IMR-90 (cell line): Measurements from ENCODE around the gene GCNA.

Source experiments
- BHLHE40 ChIP-seq: fragments of 150-350 bp; IDR thresholded peaks from 2 replicates; pipeline ENCODE4 v1.6.1; 2016; ENCODE audit warnings: mild to moderate bottlenecking, low read depth, low read length
- CEBPB ChIP-seq: IDR thresholded peaks from 2 replicates; pipeline ENCODE4 v1.6.1; 2012; ENCODE audit warnings: low read depth, low read length, improper control_type of control experiment
- CHD1 ChIP-seq: IDR thresholded peaks from 2 replicates; pipeline ENCODE4 v1.6.1; 2012; ENCODE audit warnings: low read depth, low read length, improper control_type of control experiment
- MAFK ChIP-seq: IDR thresholded peaks from 2 replicates; pipeline ENCODE4 v1.6.1; 2012; ENCODE audit warnings: low read depth, low read length, improper control_type of control experiment
- MXI1 ChIP-seq: IDR thresholded peaks from 2 replicates; pipeline ENCODE4 v1.6.1; 2012; ENCODE audit warnings: low read depth, mild to moderate bottlenecking, low read length, moderate library complexity, borderline replicate concordance
- NFE2L2 ChIP-seq: fragments of 150-350 bp; IDR thresholded peaks from 2 replicates; pipeline ENCODE4 v1.6.1; 2016; ENCODE audit warnings: low read depth, mild to moderate bottlenecking, low read length
- POLR2A ChIP-seq: IDR thresholded peaks from 2 replicates; pipeline ENCODE4 v1.6.1; 2012; ENCODE audit warnings: mild to moderate bottlenecking, low read depth, low read length
- RAD21 ChIP-seq: IDR thresholded peaks from 2 replicates; pipeline ENCODE4 v1.6.1; 2012; ENCODE audit warnings: low read length, improper control_type of control experiment
- RFX5 ChIP-seq: IDR thresholded peaks from 2 replicates; pipeline ENCODE4 v1.8.0; 2012; ENCODE audit warnings: low read depth, mild to moderate bottlenecking, low read length, moderate library complexity
- SMC3 ChIP-seq: fragments of 150-350 bp; IDR thresholded peaks from 2 replicates; pipeline ENCODE4 v1.6.1; 2016; ENCODE audit warnings: low read depth, mild to moderate bottlenecking, antibody characterized with exemption, low read length, moderate library complexity
- TF ChIP-seq, protein P1 (sequence below): conservative IDR thresholded peaks from 2 replicates; pipeline ENCODE4 v1.5.1; 2012; ENCODE audit warnings: mild to moderate bottlenecking, low read depth, low read length, improper control_type of control experiment
- TF ChIP-seq, protein P2 (sequence below): fragments of 150-350 bp; IDR thresholded peaks from 2 replicates; pipeline ENCODE4 v1.6.1; 2017; ENCODE audit warnings: mild to moderate bottlenecking, antibody characterized with exemption, low read length, low read depth

DNA sequence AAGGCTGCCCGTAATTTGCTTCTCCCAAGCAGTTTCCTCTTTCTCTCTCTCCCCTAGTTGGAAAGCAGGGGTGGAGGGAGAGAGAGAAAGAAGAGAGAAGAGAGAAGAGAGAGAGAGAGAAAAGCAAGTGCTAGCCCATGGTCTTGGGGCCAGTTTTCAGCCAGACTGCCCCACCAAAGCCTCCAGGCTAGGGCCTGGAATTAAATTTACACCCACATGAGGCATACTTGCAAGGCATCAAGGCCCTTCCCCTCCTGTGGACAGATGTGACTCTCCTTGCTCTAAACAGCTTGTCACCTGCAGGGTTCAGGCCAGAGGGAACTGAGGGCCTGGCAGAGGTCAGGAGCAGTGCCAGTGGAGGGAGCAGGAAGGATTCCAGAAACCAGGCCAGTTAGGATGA lies 41.7 kb downstream of the GCNA start:
- TF ChIP-seq, protein P1, sequence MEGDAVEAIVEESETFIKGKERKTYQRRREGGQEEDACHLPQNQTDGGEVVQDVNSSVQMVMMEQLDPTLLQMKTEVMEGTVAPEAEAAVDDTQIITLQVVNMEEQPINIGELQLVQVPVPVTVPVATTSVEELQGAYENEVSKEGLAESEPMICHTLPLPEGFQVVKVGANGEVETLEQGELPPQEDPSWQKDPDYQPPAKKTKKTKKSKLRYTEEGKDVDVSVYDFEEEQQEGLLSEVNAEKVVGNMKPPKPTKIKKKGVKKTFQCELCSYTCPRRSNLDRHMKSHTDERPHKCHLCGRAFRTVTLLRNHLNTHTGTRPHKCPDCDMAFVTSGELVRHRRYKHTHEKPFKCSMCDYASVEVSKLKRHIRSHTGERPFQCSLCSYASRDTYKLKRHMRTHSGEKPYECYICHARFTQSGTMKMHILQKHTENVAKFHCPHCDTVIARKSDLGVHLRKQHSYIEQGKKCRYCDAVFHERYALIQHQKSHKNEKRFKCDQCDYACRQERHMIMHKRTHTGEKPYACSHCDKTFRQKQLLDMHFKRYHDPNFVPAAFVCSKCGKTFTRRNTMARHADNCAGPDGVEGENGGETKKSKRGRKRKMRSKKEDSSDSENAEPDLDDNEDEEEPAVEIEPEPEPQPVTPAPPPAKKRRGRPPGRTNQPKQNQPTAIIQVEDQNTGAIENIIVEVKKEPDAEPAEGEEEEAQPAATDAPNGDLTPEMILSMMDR = no peak
- TF ChIP-seq CHD1 = no peak
- TF ChIP-seq RAD21 = no peak
- TF ChIP-seq BHLHE40 = no peak
- TF ChIP-seq CEBPB = no peak
- no peak for TF ChIP-seq POLR2A
- TF ChIP-seq MAFK = no peak
- no peak for TF ChIP-seq NFE2L2
- TF ChIP-seq, protein P2, sequence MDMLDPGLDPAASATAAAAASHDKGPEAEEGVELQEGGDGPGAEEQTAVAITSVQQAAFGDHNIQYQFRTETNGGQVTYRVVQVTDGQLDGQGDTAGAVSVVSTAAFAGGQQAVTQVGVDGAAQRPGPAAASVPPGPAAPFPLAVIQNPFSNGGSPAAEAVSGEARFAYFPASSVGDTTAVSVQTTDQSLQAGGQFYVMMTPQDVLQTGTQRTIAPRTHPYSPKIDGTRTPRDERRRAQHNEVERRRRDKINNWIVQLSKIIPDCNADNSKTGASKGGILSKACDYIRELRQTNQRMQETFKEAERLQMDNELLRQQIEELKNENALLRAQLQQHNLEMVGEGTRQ = no peak
- TF ChIP-seq MXI1 = no peak
- no peak for TF ChIP-seq SMC3
- TF ChIP-seq RFX5 = no peak
